ENCODE data around the gene DRG1. TPM values are rescaled to one million over a fixed set of nuclear protein-coding genes. Genes with fewer than 3 reads are reported as not detected.

Gene DRG1
- total RNA-seq, 3 donors from 2014 or later (not counting 1 experiment from before 2014, with no cell fraction given), result 50.2 to 60.3 (median 55.4) TPM

- Histone ChIP-seq H3K9me3 (ENCODE audit: control insufficient read depth, insufficient read depth, low read length) (no peaks in the 10 kb centered on the region), H3K27me3 (ENCODE audit: control insufficient read depth, insufficient read depth, low read length) (no peaks in the 10 kb centered on the region), H3K36me3 (ENCODE audit: control insufficient read depth, insufficient read depth, low read length) (no peaks in the 10 kb centered on the region), H3K4me1 (ENCODE audit: control insufficient read depth, insufficient read depth, low read length) (no peaks in the 10 kb centered on the region), H3K4me3 (ENCODE audit: low read length) (no peak overlapping the region), H3K27ac (ENCODE audit: low read length) (no peak overlapping the region)
- ATAC-seq, result no peak
- intact Hi-C loops (cut with micrococcal nuclease), result no loop called here
- H3K4me1 Mint-ChIP-seq, result no peaks in the 10 kb centered on the region
- no peak for TF ChIP-seq CTCF (IDR thresholded peaks at IDR 0.05)
- no peaks in the 10 kb centered on the region for H3K9me3 Mint-ChIP-seq
- WGBS (ENCODE audit: insufficient coverage), result 83% methylated on average over 5 of the region's 5 CpGs
- DNase-seq, result no peak
- peaks cover 0 to 7% of the 10 kb centered on the region in 2 donors for H3K27me3 Mint-ChIP-seq (ENCODE audit: low read depth in 2 of 2)
- no peaks in the 10 kb centered on the region for H3K36me3 Mint-ChIP-seq
- no peak overlapping the region for H3K4me3 Mint-ChIP-seq
- H3K27ac Mint-ChIP-seq, result no peak overlapping the region
Measured at GRCh38 chr22:31354515-31354914, 44.9 kb upstream of the DRG1 start.

- Histone ChIP-seq H3K4me1 (ENCODE audit: control insufficient read depth, insufficient read depth, low read length) (no peaks in the 10 kb centered on the region), H3K27ac (ENCODE audit: low read length) (no peak overlapping the region), H3K27me3 (ENCODE audit: control insufficient read depth, insufficient read depth, low read length) (no peaks in the 10 kb centered on the region), H3K9me3 (ENCODE audit: control insufficient read depth, insufficient read depth, low read length) (no peaks in the 10 kb centered on the region), H3K36me3 (ENCODE audit: control insufficient read depth, insufficient read depth, low read length) (no peaks in the 10 kb centered on the region), H3K4me3 (ENCODE audit: low read length) (no peak overlapping the region)
- TF ChIP-seq CTCF (IDR thresholded peaks at IDR 0.05), result no peak
- Mint-ChIP-seq H3K27ac (no peak overlapping the region), H3K27me3 (ENCODE audit: low read depth in 2 of 2) (peaks cover 0 to 4% of the 10 kb centered on the region in 2 donors), H3K9me3 (no peaks in the 10 kb centered on the region), H3K4me3 (no peak overlapping the region), H3K36me3 (no peaks in the 10 kb centered on the region), H3K4me1 (no peaks in the 10 kb centered on the region)
- ATAC-seq (no peak), DNase-seq (no peak)
- intact Hi-C loops (cut with micrococcal nuclease), result no loop called here
- WGBS (ENCODE audit: insufficient coverage), result 93% methylated on average over 1 of the region's 1 CpG
Measured at GRCh38 chr22:31360029-31360428, 39.4 kb upstream of the DRG1 start.

- ATAC-seq (no peak), DNase-seq (no peak)
- Mint-ChIP-seq H3K9me3 (no peaks in the 10 kb centered on the region), H3K36me3 (no peaks in the 10 kb centered on the region), H3K27ac (no peak overlapping the region), H3K4me3 (no peak overlapping the region), H3K4me1 (no peaks in the 10 kb centered on the region), H3K27me3 (ENCODE audit: low read depth in 2 of 2) (no peaks in the 10 kb centered on the region)
- 100% methylated on average over 1 of the region's 1 CpG for WGBS (ENCODE audit: insufficient coverage)
- no peak overlapping the region for H3K27ac ChIP-seq (ENCODE audit: low read length)
- no peaks in the 10 kb centered on the region for H3K9me3 ChIP-seq (ENCODE audit: control insufficient read depth, insufficient read depth, low read length)
- no peaks in the 10 kb centered on the region for H3K27me3 ChIP-seq (ENCODE audit: control insufficient read depth, insufficient read depth, low read length)
- H3K4me3 ChIP-seq (ENCODE audit: low read length), result no peak overlapping the region
- TF ChIP-seq CTCF (IDR thresholded peaks at IDR 0.05), result no peak
- intact Hi-C loops (cut with micrococcal nuclease), result no loop called here
- H3K4me1 ChIP-seq (ENCODE audit: control insufficient read depth, insufficient read depth, low read length), result no peaks in the 10 kb centered on the region
- no peaks in the 10 kb centered on the region for H3K36me3 ChIP-seq (ENCODE audit: control insufficient read depth, insufficient read depth, low read length)
Measured at GRCh38 chr22:31361743-31362142, 37.7 kb upstream of the DRG1 start.

- H3K27me3 Mint-ChIP-seq (ENCODE audit: low read depth in 2 of 2), result no peaks in the 10 kb centered on the region
- no peaks in the 10 kb centered on the region for H3K4me1 Mint-ChIP-seq
- WGBS (ENCODE audit: insufficient coverage), result 79% methylated on average over 3 of the region's 3 CpGs
- Histone ChIP-seq H3K27ac (ENCODE audit: low read length) (no peak overlapping the region), H3K27me3 (ENCODE audit: control insufficient read depth, insufficient read depth, low read length) (no peaks in the 10 kb centered on the region), H3K4me3 (ENCODE audit: low read length) (no peak overlapping the region), H3K9me3 (ENCODE audit: control insufficient read depth, insufficient read depth, low read length) (no peaks in the 10 kb centered on the region), H3K36me3 (ENCODE audit: control insufficient read depth, insufficient read depth, low read length) (no peaks in the 10 kb centered on the region), H3K4me1 (ENCODE audit: control insufficient read depth, insufficient read depth, low read length) (no peaks in the 10 kb centered on the region)
- no peaks in the 10 kb centered on the region for H3K9me3 Mint-ChIP-seq
- intact Hi-C loops (cut with micrococcal nuclease), result no loop called here
- TF ChIP-seq CTCF (IDR thresholded peaks at IDR 0.05), result no peak
- no peaks in the 10 kb centered on the region for H3K36me3 Mint-ChIP-seq
- ATAC-seq, result no peak
- no peak overlapping the region for H3K4me3 Mint-ChIP-seq
- H3K27ac Mint-ChIP-seq, result no peak overlapping the region
- no peak for DNase-seq
Measured at GRCh38 chr22:31363885-31364465, 35.4 kb upstream of the DRG1 start.

Data from natural killer cell (primary cell).